ENCODE data around the gene CHMP4B. TPM values are rescaled to one million over a fixed set of nuclear protein-coding genes. Genes with fewer than 3 reads are reported as not detected.

The CHMP4B gene
- total RNA-seq, 1 donor from 2014 or later = 72.8 TPM

- intact Hi-C loops (cut with DNase I) = no loop called here
- no peak for DNase-seq (ENCODE audit: low spot score)
These were observed 3.1 kb downstream of the CHMP4B start for GRCh38 chr20:33814238-33814712.

DNA sequence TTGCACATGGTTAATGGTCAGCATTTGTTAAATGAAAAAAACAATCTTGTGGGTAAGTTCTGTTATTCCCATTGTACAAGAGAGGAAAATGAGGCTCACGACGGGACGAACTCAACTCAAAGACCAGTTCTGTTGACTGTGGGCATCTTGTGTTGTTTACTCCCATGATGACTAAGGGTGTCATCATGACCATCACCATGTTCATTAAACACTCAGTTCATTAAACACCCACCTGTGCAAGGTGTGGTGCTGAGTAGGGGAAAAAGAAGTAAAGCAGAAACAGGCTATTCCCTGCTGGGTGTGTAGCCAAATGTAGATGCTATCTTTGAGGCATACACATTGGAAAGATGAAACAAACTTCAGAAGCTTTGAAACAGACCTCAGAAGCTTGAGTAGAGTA is 4.5 kb downstream of the CHMP4B start:
- DNase-seq (ENCODE audit: low spot score) = no peak
- intact Hi-C loops (cut with DNase I) = no loop called here
- no peak for ATAC-seq

More at GRCh38 chr20:33814238-33814712, 3.1 kb downstream of the CHMP4B start:
- no peak for ATAC-seq

DNA sequence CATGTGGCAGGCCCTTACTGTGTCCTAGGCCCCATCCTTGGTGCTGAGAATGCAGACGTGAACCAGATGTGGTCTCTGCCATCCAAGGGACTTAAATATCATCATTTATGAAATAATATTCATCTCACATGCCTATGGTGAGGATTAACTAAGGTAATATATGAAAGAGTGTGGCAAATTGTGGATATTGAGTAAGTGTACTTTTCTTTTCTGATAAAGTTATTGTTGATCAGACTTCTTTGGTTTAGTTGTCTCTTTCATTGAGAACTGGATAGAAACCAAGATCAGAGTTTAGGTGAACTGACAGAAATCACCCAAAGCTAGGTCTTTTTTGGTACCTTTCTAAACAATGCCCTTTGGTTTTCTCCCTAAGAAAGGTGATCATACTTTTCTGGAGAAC is 5.0 kb downstream of the CHMP4B start:
- ATAC-seq = no peak
- DNase-seq (ENCODE audit: low spot score) = no peak
- intact Hi-C loops (cut with DNase I) = no loop called here

GRCh38 chr20:33817411-33817810 is 6.3 kb downstream of the CHMP4B start:
- DNase-seq (ENCODE audit: low spot score) (no peak), ATAC-seq (no peak)
- intact Hi-C loops (cut with DNase I) = no loop called here

GRCh38 chr20:33819456-33819855 is 8.3 kb downstream of the CHMP4B start:
- DNase-seq (ENCODE audit: low spot score) = no peak
- intact Hi-C loops (cut with DNase I) = no loop called here
- ATAC-seq = no peak

- intact Hi-C loops (cut with DNase I) = no loop called here
- ATAC-seq = no peak
- no peak for DNase-seq (ENCODE audit: low spot score)
These were observed 9.2 kb downstream of the CHMP4B start for GRCh38 chr20:33820362-33820761.

DNA sequence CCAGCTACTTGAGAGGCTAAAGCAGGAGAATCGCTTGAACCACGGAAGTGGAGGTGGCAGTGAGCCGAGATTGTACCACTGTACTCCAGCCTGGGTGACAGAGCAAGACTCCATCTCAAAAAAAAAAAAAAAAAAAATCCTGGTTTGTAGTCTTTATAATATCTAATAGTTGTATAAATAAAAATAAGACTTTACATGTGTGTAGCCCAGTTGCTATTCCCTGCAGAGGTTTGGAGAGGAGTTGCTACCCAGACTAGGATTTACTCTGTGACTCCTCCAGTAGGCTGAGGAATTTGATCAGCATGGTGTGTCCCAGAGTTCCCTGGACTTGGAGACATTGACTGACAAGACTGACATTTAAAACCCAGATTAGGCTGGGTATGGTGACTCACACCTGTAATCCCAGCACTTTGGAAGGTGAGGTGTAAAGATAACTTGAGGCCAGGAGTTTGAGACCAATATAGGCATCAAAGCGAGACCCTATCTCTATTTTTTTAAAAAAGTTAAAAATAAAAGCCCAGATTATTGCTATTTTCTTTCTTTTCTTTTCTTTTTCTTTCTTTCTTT is 10.2 kb downstream of the CHMP4B start:
- ATAC-seq (no peak), DNase-seq (ENCODE audit: low spot score) (no peak)
- intact Hi-C loops (cut with DNase I) = no loop called here

GRCh38 chr20:33822423-33822822 is 11.3 kb downstream of the CHMP4B start:
- ATAC-seq = no peak
- DNase-seq (ENCODE audit: low spot score) = no peak
- intact Hi-C loops (cut with DNase I) = no loop called here

GRCh38 chr20:33822991-33823390 is 11.8 kb downstream of the CHMP4B start:
- intact Hi-C loops (cut with DNase I) = no loop called here
- DNase-seq (ENCODE audit: low spot score) (no peak), ATAC-seq (no peak)

DNA sequence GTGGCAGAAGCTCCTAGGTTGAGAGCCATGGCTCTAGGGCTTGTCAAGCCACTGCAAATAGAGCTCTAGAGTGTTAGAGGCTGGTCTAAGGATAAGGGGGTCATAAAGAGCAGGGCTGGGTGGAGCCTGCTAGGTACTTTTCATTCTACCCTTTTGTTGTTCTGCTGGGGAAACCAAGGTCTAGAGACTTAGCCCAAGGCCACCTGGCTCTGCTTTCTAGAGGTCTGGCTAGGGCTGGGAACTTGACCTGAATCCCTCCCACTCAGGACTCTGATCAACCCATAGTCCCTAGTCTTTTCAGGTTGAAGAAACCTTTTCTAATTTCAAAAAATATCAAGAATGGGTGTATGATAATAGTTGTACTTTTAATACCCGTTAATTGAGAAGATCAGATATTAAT is 13.7 kb downstream of the CHMP4B start:
- intact Hi-C loops (cut with DNase I) = no loop called here
- DNase-seq (ENCODE audit: low spot score) = no peak
- ATAC-seq = no peak

- ATAC-seq = no peak
- intact Hi-C loops (cut with DNase I) = no loop called here
- DNase-seq (ENCODE audit: low spot score) = no peak
These were observed 14.5 kb downstream of the CHMP4B start for GRCh38 chr20:33825340-33826269.

- ATAC-seq = no peak
- intact Hi-C loops (cut with DNase I) = no loop called here
- DNase-seq (ENCODE audit: low spot score) = no peak
These were observed 15.2 kb downstream of the CHMP4B start for GRCh38 chr20:33826270-33826897.

DNA sequence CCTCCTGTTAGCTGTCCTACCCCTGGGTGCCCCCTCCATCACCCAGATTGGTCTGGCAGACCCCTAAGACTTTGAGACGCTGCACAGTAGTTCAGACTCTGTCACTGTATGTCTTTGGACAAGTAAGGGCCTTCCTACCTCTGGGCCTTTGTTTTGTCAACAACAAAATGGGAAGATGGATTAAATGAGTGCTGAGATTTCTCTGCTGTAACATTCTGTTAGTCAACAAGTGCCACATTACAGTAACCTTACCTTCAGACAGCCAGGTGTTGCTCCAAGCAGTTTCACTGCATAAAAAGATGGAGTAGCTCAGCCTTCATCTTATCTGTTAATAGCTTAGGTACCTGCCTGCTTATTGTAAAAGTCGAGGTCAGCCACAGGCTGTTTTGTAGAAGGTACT is 16.0 kb downstream of the CHMP4B start:
- intact Hi-C loops (cut with DNase I) = no loop called here
- ATAC-seq (no peak), DNase-seq (ENCODE audit: low spot score) (no peak)

- no peak for ATAC-seq
- no peak for DNase-seq (ENCODE audit: low spot score)
- intact Hi-C loops (cut with DNase I) = no loop called here
These were observed 16.6 kb downstream of the CHMP4B start for GRCh38 chr20:33827634-33828325.

GRCh38 chr20:33828326-33828844 is 17.2 kb downstream of the CHMP4B start:
- intact Hi-C loops (cut with DNase I) = no loop called here
- DNase-seq (ENCODE audit: low spot score) (no peak), ATAC-seq (peak; percentile 63)

GRCh38 chr20:33828967-33829560 is 17.9 kb downstream of the CHMP4B start:
- DNase-seq (ENCODE audit: low spot score) (no peak), ATAC-seq (peak; percentile 64)
- intact Hi-C loops (cut with DNase I) = no loop called here

- DNase-seq (ENCODE audit: low spot score) (no peak), ATAC-seq (no peak)
- intact Hi-C loops (cut with DNase I) = no loop called here
These were observed 18.5 kb downstream of the CHMP4B start for GRCh38 chr20:33829636-33830035.

GRCh38 chr20:33830371-33830770 is 19.2 kb downstream of the CHMP4B start:
- intact Hi-C loops (cut with DNase I) = no loop called here
- DNase-seq (ENCODE audit: low spot score) (no peak), ATAC-seq (no peak)

Measured in sciatic nerve (tissue), 2 donors.